Esophagus muscularis mucosa (tissue), 4 donors: ENCODE measurements around the gene BCL2L1. TPM values are rescaled to one million over a fixed set of nuclear protein-coding genes. Genes with fewer than 3 reads are reported as not detected.

Source experiments
- DNase-seq: peaks from one replicate; pipeline ENCODE4 v3.0.0-alpha.2; 2017; ENCODE audit errors: extremely low spot score
- H3K27ac ChIP-seq, 4 donors: fragments of 200-600 bp; sonication (generic); replicated peaks in 1 of 4; 1 replicate in 3 of 4; 2 replicates in 1 of 4; pipeline ENCODE4 v1.5.1; 2016 to 2019; ENCODE audit warnings: mild to moderate bottlenecking in 1 of 4
- H3K27me3 ChIP-seq, 4 donors: fragments of 200-600 bp; sonication (generic); one replicate each; pipeline versions ENCODE4 v1.5.1 to v1.6.0; 2016 to 2019
- H3K36me3 ChIP-seq, 4 donors: fragments of 200-600 bp; sonication (generic); one replicate each; pipeline ENCODE4 v1.5.1; 2016 to 2019
- H3K4me1 ChIP-seq, 4 donors: fragments of 200-600 bp; sonication (generic); one replicate each; pipeline ENCODE4 v1.5.1; 2016 to 2019
- H3K4me3 ChIP-seq, 4 donors: fragments of 200-600 bp; sonication (generic); 1 replicate in 2 of 4; 2 replicates in 2 of 4; pipeline ENCODE4 v1.5.1; 2016 to 2019; ENCODE audit warnings: mild to moderate bottlenecking in 4 of 4, moderate library complexity in 1 of 4
- H3K9me3 ChIP-seq, 4 donors: fragments of 200-600 bp; sonication (generic); 1 replicate in 3 of 4; 2 replicates in 1 of 4; pipeline ENCODE4 v1.5.1; 2016 to 2019
- CTCF ChIP-seq, 3 experiments: fragments of 200-600 bp in 2 of 3; fragments of 450-650 bp in 1 of 3; sonication (generic) in 2 of 3; IDR thresholded peaks; one replicate each; pipeline ENCODE4 v1.5.1; 2017 to 2019; ENCODE audit warnings: antibody characterized with exemption in 3 of 3, mild to moderate bottlenecking in 2 of 3, moderate library complexity in 1 of 3
- EP300 ChIP-seq: sonication (generic); formaldehyde crosslinking; IDR thresholded peaks from one replicate; pipeline ENCODE4 v1.6.1; 2017; ENCODE audit warnings: antibody characterized with exemption
- POLR2A ChIP-seq: fragments of 450-650 bp; IDR thresholded peaks from one replicate; pipeline ENCODE4 v1.6.1; 2017; ENCODE audit warnings: antibody characterized with exemption, moderate library complexity, mild to moderate bottlenecking, low read depth
- POLR2AphosphoS5 ChIP-seq, 2 donors: sonication (generic); formaldehyde crosslinking; IDR thresholded peaks; one replicate each; pipeline ENCODE4 v1.6.1; 2017; ENCODE audit warnings: antibody characterized with exemption in 2 of 2
- WGBS: methylation state at CpG from one replicate; pipeline ENCODE4 v1.1.5; 2018; 5-methylcytosine and 5-hydroxymethylcytosine counted together
- intact Hi-C: fragments of 100-400 bp; cut with DNase I; formaldehyde crosslinking; loops from one replicate; pipeline ENCODE4 v1.15.1; 2023
- total RNA-seq, 4 donors: library from RNA; depleted of rRNA; stranded (reverse); fragments of >200 nt; gene quantifications; one replicate each; pipeline versions ENCODE4 v1.1.0 to v1.2.1, GENCODE V29; 2016

The BCL2L1 gene
- total RNA-seq, 4 donors from 2014 or later, result 94.3 to 181 (median 140) TPM

- Histone ChIP-seq H3K27me3 (no peaks in the 10 kb centered on the region), H3K9me3 (no peaks in the 10 kb centered on the region), H3K36me3 (no peaks in the 10 kb centered on the region), H3K4me3 (peak within 1 kb of the TSS; percentile 61 to 77 (median 73)), H3K4me1 (peaks cover 5 to 12% (median 11%) of the 10 kb centered on the region in 4 donors), H3K27ac (peak within 1 kb of the TSS; percentile 63 to 84 (median 80))
- WGBS, result under 1% methylated on average over 50 of the region's 54 CpGs
- peak; percentile 98 for DNase-seq
- TF ChIP-seq EP300 (no peak), CTCF (IDR thresholded peaks at IDR 0.05) (peak in 2 of 3 experiments; percentile 22 to 43), POLR2A (no peak), POLR2AphosphoS5 (IDR thresholded peaks at IDR 0.05) (peak; percentile 88 to 89)
- intact Hi-C loops, result no loop called here
Observed at GRCh38 chr20:31738729-31739549, 16.3 kb upstream of the BCL2L1 start, which contains the start of gene TPX2. TSS of gene TPX2 (plus strand) at chr20:31739290. CDS start at chr20:31757477, 18,187 bp downstream.

- Histone ChIP-seq H3K9me3 (no peaks in the 10 kb centered on the region), H3K36me3 (no peaks in the 10 kb centered on the region), H3K27ac (no peak overlapping the region), H3K4me3 (no peak overlapping the region), H3K4me1 (no peaks in the 10 kb centered on the region), H3K27me3 (no peaks in the 10 kb centered on the region)
- intact Hi-C loops, result no loop called here
- TF ChIP-seq POLR2A, result no peak
- TF ChIP-seq CTCF (IDR thresholded peaks at IDR 0.05), result no peak
- TF ChIP-seq POLR2AphosphoS5 (IDR thresholded peaks at IDR 0.05), result no peak
- no peak for TF ChIP-seq EP300
- 87% methylated on average over 6 of the region's 6 CpGs for WGBS
- DNase-seq, result no peak
Observed at GRCh38 chr20:31731321-31731717, 8.7 kb upstream of the BCL2L1 start.

- intact Hi-C loops, result loop anchor here (1.0 to 5.0 kb wide), 2 partner anchors 62 to 151 kb away; no protein-coding TSS in a partner anchor
- Histone ChIP-seq H3K9me3 (no peaks in the 10 kb centered on the region), H3K4me3 (peak overlapping the region; percentile 73 to 89 (median 82)), H3K27me3 (no peaks in the 10 kb centered on the region), H3K36me3 (peaks cover 0 to 24% (median 4%) of the 10 kb centered on the region in 4 donors), H3K4me1 (peaks cover 12 to 38% (median 31%) of the 10 kb centered on the region in 4 donors), H3K27ac (peak overlapping the region; percentile 93 to 99 (median 96))
- 2% methylated on average over 22 of the region's 77 CpGs for WGBS
- DNase-seq, result peak; percentile 99
- TF ChIP-seq EP300, result no peak
- peak; percentile 95 to 98 (median 98) for TF ChIP-seq CTCF (IDR thresholded peaks at IDR 0.05)
- TF ChIP-seq POLR2A, result peak; percentile 64
- peak; percentile 72 to 82 for TF ChIP-seq POLR2AphosphoS5 (IDR thresholded peaks at IDR 0.05)
Observed at GRCh38 chr20:31723319-31724078, 831 bp upstream of the BCL2L1 start.

- no peak for TF ChIP-seq CTCF (IDR thresholded peaks at IDR 0.05)
- no peak for TF ChIP-seq POLR2A
- no peak for TF ChIP-seq EP300
- no peak for TF ChIP-seq POLR2AphosphoS5 (IDR thresholded peaks at IDR 0.05)
- H3K27me3 ChIP-seq, result no peaks in the 10 kb centered on the region
- H3K4me1 ChIP-seq, result peaks cover 16 to 43% (median 36%) of the 10 kb centered on the region in 4 donors
- 0% methylated on average over 8 of the region's 10 CpGs for WGBS
- peaks cover 0 to 27% (median 4%) of the 10 kb centered on the region in 4 donors for H3K36me3 ChIP-seq
- peak overlapping the region; percentile 73 to 89 (median 82) for H3K4me3 ChIP-seq
- no peak for DNase-seq
- peak overlapping the region; percentile 93 to 99 (median 96) for H3K27ac ChIP-seq
- no peaks in the 10 kb centered on the region for H3K9me3 ChIP-seq
- intact Hi-C loops, result loop anchor here (5.0 kb wide), 1 partner anchor 151 kb away; no protein-coding TSS in a partner anchor
Observed at GRCh38 chr20:31723069-31723318, 326 bp upstream of the BCL2L1 start.
